ENCODE results near the gene DEF6. TPM values are rescaled to one million over a fixed set of nuclear protein-coding genes. Genes with fewer than 3 reads are reported as not detected.

The DEF6 gene
- total and polyA plus RNA-seq, 2 of the 8 experiments (the other 6 are each of a cell fraction or from before 2014, with no cell fraction given), result 3.3 to 4.1 TPM

- Histone ChIP-seq H3K9me3 (ENCODE audit: insufficient read depth in 2 of 2, low read depth in 1 of 2, low read length in 1 of 2) (no peaks in the 10 kb centered on the region; a peak in 1 of 4 replicates), H3K79me2 (ENCODE audit: control insufficient read depth in 1 of 2, insufficient read depth in 2 of 2, low read length in 2 of 2) (no peaks in the 10 kb centered on the region), H2BK20ac (ENCODE audit: low read length) (no peak overlapping the region), H2AFZ (ENCODE audit: low read length) (peak overlapping the region; percentile 82), H3K4ac (replicated peaks; ENCODE audit: insufficient read length, low read depth, low read length) (no peak overlapping the region), H4K5ac (ENCODE audit: insufficient read length, low read depth, low read length) (no peak overlapping the region), H2BK12ac (ENCODE audit: low read depth, low read length) (peak overlapping the region; percentile 60; the same call in 1 of the 2 replicates), H3K4me2 (ENCODE audit: insufficient read depth in 1 of 2, low read depth in 2 of 2, low read length in 2 of 2) (peak overlapping the region; percentile 90 to 92), H3K18ac (ENCODE audit: extremely low read depth, low read length) (peak overlapping the region; percentile 90), H3K27me3 (replicated peaks in 1 of 4; ENCODE audit: control insufficient read depth in 3 of 4, extremely low read depth in 1 of 4, insufficient read depth in 3 of 4, low read length in 3 of 4) (peaks cover 3 to 19% (median 14%) of the 10 kb centered on the region in 4 experiments), H3K23ac (ENCODE audit: insufficient read length) (no peak overlapping the region), H3K23me2 (ENCODE audit: low read depth, low read length) (peaks cover 10% of the 10 kb centered on the region), H2BK120ac (replicated peaks; ENCODE audit: low read depth, low read length) (no peak overlapping the region), H2BK5ac (ENCODE audit: low read depth, low read length) (peak overlapping the region; percentile 40; the same call in 1 of the 2 replicates), H3K9ac (replicated peaks in 1 of 4; ENCODE audit: extremely low read depth in 1 of 4, low read depth in 3 of 4, low read length in 3 of 4) (peak overlapping the region in 3 of 4 experiments; percentile 20 to 45 (median 25); a peak in 4 of 7 replicates), H3K14ac (ENCODE audit: insufficient read length) (no peak overlapping the region), H3K79me1 (ENCODE audit: low read depth, low read length) (no peaks in the 10 kb centered on the region), H3K4me3 (ENCODE audit: extremely low read depth in 1 of 4, insufficient read depth in 2 of 4, low read depth in 3 of 4, low read length in 4 of 4) (peak overlapping the region; percentile 42 to 62 (median 58)), H4K20me1 (replicated peaks in 1 of 2; ENCODE audit: control insufficient read depth in 1 of 2, insufficient read depth in 2 of 2, low read length in 2 of 2) (no peaks in the 10 kb centered on the region), H2AK5ac (ENCODE audit: low read depth, low read length) (no peak overlapping the region), H3K4me1 (replicated peaks in 1 of 4; ENCODE audit: control insufficient read depth in 3 of 4, insufficient read depth in 4 of 4, low read length in 3 of 4) (peaks cover 5 to 8% (median 6%) of the 10 kb centered on the region in 4 experiments), H3K36me3 (ENCODE audit: control insufficient read depth in 2 of 4, insufficient read depth in 4 of 4, low read length in 3 of 4) (no peaks in the 10 kb centered on the region), H4K8ac (ENCODE audit: extremely low read depth, insufficient read depth, low read length) (peak overlapping the region; percentile 80), H2BK15ac (ENCODE audit: low read length) (peak overlapping the region; percentile 48; the same call in 1 of the 2 replicates), H3K27ac (ENCODE audit: low read depth, low read length) (no peak overlapping the region), H3K56ac (replicated peaks; ENCODE audit: insufficient read length, low read depth, low read length) (no peak overlapping the region), H4K91ac (replicated peaks; ENCODE audit: insufficient read length, low read length) (peak overlapping the region; percentile 39)
- ChIA-PET CTCF (ENCODE audit: partially characterized antibody) (interaction anchor here (0.8 to 21.2 kb wide), 12 partner anchors 10 to 238 kb away, joined by 3 to 358 read pairs (median 6); partner anchors contain the start of gene DEF6), POLR2A (ENCODE audit: partially characterized antibody) (interaction anchor here (0.8 to 2.7 kb wide), 10 partner anchors 8 to 156 kb away, joined by 3 to 10 read pairs (median 5); partner anchors contain the start of genes DEF6, PPARD and RPL10A)
- 16% methylated on average over 45 of the region's 55 CpGs; no CpG with 5 or more reads in 1 of the 2 experiments for WGBS, 2 experiments (ENCODE audit: extremely low coverage in 1 of 2, insufficient coverage in 1 of 2, insufficient read length in 1 of 2, insufficient replicate concordance in 2 of 2, low coverage in 1 of 2, low lambda C conversion rate in 2 of 2, missing lambda C conversion rate in 1 of 2)
- DNase-seq (ENCODE audit: low read depth in 1 of 2, low spot score in 2 of 2) (peak; percentile 87 to 100), FAIRE-seq (no peak)
- TF ChIP-seq KDM1A (IDR thresholded peaks at IDR 0.05; ENCODE audit: borderline replicate concordance, low read length) (no peak), HDAC2 (IDR thresholded peaks at IDR 0.05; ENCODE audit: borderline replicate concordance in 1 of 2, low read depth in 2 of 2, low read length in 2 of 2) (no peak), SRF (IDR thresholded peaks at IDR 0.05; ENCODE audit: low read depth, low read length) (peak; percentile 74), ATF2 (IDR thresholded peaks at IDR 0.05; ENCODE audit: low read length) (no peak), HDAC6 (IDR thresholded peaks at IDR 0.05; ENCODE audit: low read depth, low read length) (no peak), RNF2 (IDR thresholded peaks at IDR 0.05; ENCODE audit: borderline replicate concordance, low read depth, low read length, missing control alignments, poor library complexity, severe bottlenecking) (no peak), YY1 (IDR thresholded peaks at IDR 0.05; ENCODE audit: low read depth, low read length) (no peak), ZNF274 (IDR thresholded peaks at IDR 0.05; ENCODE audit: borderline replicate concordance, extremely low read depth, low read length) (no peak)
Measured at GRCh38 chr6:35318196-35319171, 20.9 kb downstream of the DEF6 start.
